GM19455 (cell line): ENCODE data around the gene MS4A5.
"Not testable (repeated sequence)": the region's sequence is repeated elsewhere in the genome, so short reads cannot be mapped to it uniquely, and the experiment has no call there.

Experiments used
- ATAC-seq: cut with Tn5 transposase; IDR thresholded peaks from one replicate; pipeline ENCODE4 v1.9.1; 2021; ENCODE audit not compliant: unreplicated experiment

Gene MS4A5

GRCh38 chr11:60429272-60429671 lies at the start of gene MS4A5:
TSS of gene MS4A5 (plus strand) at chr11:60429572. CDS start at chr11:60429675, 103 bp downstream.
- ATAC-seq: no peak

- ATAC-seq: peak; percentile 77
Observed at GRCh38 chr11:60389279-60389910, 40.0 kb upstream of the MS4A5 start.

GRCh38 chr11:60390419-60390818 lies 39.0 kb upstream of the MS4A5 start:
- no peak for ATAC-seq

DNA sequence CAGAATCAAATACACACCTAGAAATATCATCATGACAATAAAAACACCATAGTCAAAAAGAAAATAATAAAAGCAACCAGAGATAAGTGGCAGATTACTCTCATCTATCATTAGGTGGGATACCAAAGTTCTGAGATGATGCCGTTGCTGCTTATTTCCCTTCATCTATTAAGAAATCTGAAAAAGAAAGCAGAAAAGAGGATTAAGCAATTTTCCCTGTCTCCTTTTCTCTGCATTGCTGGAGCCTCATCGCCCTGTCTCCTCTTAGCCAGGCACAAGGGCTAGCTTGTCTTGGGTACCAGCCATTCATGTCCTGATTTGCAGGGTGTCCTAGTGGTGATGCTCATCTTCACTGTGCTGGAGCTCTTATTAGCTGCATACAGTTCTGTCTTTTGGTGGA lies 37.0 kb upstream of the MS4A5 start:
- ATAC-seq: no peak

- no peak for ATAC-seq
Observed at GRCh38 chr11:60393016-60393415, 36.4 kb upstream of the MS4A5 start.

DNA sequence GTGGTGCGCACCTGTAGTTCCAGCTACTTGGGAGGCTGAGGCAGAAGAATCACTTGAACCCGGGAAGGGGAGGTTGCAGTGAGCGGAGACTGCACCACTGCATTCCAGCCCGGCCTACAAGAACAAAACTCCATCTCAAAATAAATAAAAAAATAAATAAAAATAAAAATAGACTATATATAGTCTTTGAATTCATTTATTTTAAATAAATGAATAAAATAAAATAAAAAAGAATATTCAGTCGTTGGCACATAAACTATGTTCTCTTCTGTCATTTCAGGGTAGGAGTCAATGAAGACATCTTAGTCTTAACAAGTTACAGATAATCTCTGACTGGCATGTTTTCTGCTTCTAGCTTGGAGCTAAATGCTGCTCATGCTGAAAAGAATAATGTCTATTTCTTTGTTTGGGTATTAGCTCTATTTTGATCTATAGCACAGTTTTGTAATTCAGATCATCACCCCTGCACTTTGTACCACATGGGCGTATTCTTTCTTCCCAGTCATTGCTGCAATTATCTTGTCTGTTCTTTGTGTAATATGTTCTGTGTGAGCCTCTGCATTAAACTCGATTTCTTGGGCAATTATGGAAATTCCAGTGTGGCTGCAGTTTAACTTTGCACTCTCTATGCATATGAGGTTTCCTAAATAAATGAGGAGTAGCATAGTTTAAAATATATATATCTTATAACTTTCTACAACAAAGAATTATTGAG lies 34.5 kb upstream of the MS4A5 start:
- ATAC-seq: no peak

DNA sequence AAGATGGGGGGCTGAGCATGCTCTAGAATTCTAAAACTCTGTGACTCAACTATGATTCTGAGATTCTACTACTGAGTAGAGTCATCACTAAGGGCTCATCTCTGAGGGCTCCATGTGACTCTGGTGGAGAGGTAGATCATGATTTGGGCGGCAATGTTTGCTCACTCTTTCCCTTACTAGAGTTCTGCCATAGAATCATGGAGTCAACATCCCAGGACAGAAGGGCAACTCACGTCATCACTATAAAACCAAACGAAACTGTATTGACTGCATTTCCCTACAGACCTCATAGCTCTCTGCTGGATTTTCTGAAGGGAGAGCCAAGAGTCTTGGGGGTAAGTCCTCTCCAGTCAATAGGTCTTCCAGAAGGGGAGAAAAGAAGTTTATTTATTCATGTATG lies 33.0 kb upstream of the MS4A5 start, which contains the start of gene MS4A14:
TSS of gene MS4A14 (plus strand) at position 78 of the 400 bp plus-strand sequence. CDS start at position 198, 120 bp downstream.
- no peak for ATAC-seq

GRCh38 chr11:60396799-60397198 lies 32.6 kb upstream of the MS4A5 start:
- ATAC-seq: peak; percentile 84

DNA sequence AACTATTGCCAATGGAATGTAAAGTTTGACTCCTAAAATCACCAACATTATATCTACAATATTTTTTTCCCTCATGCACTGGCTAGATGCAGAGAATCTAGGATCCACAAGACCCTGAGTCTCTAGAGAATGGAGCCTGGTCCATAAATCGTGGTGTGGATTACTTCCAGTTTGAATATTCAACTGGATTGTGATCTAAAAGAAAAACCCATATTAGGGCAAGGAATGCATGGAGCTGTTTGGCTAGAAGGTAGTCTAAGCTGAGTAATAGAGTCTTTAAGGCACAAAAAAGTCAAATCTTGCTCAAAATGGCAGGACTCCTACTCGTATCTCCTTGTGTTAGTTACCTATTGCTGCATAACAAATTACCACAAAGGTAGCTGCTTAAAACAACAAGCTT lies 9.4 kb upstream of the MS4A5 start:
- ATAC-seq: no peak

- no peak for ATAC-seq
Observed at GRCh38 chr11:60422609-60423008, 6.8 kb upstream of the MS4A5 start.

DNA sequence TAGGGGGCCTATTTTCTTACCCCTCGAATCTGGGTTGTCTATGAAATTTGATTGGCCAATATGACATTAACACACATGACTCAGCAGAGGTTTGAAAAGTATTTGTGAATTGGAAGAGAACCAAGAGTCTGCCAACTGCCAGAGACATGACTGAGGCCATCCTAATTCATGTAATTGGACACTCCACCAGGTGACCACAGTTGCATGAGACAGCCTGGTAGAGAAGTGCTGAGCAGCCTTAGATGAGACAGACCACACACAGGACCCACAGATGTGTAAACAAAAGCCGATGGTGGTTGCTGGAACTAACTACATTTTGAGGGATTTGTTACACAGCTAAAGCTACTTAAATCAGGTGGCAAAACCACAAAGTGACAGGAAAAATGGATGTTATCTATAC lies 855 bp upstream of the MS4A5 start:
- ATAC-seq: no peak

GRCh38 chr11:60431251-60431650 lies 1.9 kb downstream of the MS4A5 start:
- no peak for ATAC-seq

- ATAC-seq: no peak
Observed at GRCh38 chr11:60433401-60433800, 4.0 kb downstream of the MS4A5 start.

- ATAC-seq: no peak
Observed at GRCh38 chr11:60447070-60447469, 17.7 kb downstream of the MS4A5 start.

DNA sequence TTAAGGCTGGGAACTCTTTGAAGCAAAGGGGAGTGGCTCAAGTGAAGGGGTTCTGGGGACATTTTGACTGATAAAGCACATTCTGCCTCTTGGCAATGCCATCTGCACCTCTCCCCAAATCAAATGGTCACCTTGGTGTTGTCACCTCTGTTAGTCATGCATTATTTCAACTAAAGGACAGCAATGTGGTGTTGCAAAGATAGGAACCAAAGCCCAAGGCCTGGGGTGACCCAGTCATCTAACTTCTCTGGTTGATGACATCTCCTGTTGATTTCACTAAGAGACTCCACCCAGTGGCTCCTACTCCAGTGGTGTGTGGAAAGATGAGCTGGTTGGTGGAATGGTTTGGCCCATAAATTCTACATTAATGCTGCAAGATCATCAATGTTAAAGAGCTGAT lies 18.5 kb downstream of the MS4A5 start:
- no peak for ATAC-seq

- not testable (repeated sequence) for ATAC-seq
Observed at GRCh38 chr11:60451185-60451584, 21.8 kb downstream of the MS4A5 start.

DNA sequence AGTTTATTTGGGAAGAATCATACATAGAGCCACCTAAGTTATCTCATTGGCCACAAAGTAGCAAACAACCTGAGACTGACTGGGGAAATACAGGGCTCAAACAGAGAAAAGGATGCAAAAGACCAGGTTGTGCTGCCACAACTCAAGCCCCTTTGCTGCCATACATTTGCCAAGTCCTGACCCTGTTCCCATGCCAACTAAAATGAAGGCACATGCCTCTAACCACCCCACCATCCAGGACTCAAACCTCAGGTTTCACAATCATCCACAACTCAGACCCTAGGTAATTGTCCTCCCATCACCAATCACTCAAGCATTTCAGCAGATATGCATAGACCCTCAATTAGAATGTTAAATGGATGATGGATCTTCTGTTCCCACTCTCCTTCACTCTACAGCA lies 24.8 kb downstream of the MS4A5 start:
- ATAC-seq: no peak

DNA sequence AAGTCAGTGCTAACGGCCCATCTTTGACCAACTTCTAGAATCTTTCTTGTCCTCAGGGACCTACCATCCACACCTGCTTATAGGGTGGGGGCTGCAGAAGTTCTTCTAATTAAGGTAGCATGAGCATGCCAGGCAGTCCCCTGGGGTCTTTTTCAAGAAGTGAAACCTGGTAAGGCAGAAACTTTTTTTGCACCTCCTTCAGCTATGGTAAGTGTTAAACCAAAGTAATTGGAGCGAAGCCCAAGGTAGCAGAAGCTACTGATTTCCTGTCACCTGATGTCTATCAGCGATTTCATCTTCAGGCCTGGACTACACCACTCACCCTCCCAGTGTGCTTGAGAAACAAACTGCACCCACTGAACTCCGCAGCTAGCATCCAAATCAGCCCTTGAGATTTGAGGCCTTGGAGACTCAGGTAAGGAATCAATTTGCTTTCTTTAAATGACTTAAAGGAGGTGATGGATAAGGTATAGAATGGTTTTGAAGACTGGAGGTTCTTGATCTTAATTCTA lies 26.2 kb downstream of the MS4A5 start, which contains the start of gene MS4A1:
TSS of gene MS4A1 (plus strand) at position 317 of the 512 bp plus-strand sequence. CDS start 6,528 bp downstream, outside the sequence.
- ATAC-seq: peak; percentile 66

DNA sequence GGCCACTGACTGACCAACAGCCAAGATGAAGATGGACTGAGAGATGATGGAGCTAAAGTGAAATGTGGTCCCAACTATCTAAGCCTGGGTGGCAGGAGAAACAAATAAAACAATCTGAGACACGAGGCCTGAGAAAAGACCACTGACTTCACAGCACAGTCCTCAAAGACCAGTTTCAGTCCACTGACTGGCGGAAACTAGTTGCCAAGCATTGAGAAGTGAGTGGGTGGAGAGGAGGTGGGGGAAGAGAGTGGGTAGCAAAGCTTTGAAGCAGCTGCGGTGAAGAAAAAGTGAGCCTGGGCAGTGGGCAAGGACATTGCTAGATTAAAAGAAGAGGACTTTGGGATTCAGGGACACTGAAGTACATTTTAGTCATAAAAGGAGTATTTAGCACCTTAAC lies 28.2 kb downstream of the MS4A5 start:
- no peak for ATAC-seq

GRCh38 chr11:60459345-60459744 lies 30.0 kb downstream of the MS4A5 start:
- ATAC-seq: peak; percentile 36

- no peak for ATAC-seq
Observed at GRCh38 chr11:60468829-60469228, 39.5 kb downstream of the MS4A5 start.

DNA sequence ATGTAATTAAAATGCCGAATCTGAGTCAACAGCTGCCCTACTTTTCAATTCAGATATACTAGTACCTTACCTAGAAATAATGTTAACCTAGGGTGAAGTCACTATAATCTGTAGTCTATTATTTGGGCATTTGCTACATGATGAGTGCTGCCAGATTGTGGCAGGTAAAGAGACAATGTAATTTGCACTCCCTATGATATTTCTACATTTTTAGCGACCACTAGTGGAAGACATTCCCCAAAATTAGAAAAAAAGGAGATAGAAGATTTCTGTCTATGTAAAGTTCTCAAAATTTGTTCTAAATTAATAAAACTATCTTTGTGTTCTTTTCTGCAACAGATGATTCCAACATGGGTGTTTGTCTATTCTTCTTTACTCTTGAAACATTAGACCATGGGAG lies 40.4 kb downstream of the MS4A5 start:
- no peak for ATAC-seq
